H9 (cell line): Measurements from ENCODE around the gene OR2Y1. TPM values are rescaled to one million over a fixed set of nuclear protein-coding genes. Genes with fewer than 3 reads are reported as not detected.

ENCODE experiments used
- DNase-seq: peaks from one replicate; pipeline ENCODE4 v3.0.0-alpha.2; 2017
- H2AFZ ChIP-seq: one replicate; pipeline ENCODE4 v1.6.1; 2013; ENCODE audit warnings: mild to moderate bottlenecking, low read length, control low read depth, moderate library complexity
- H2AK5ac ChIP-seq: 2 replicates; pipeline ENCODE4 v1.6.1; 2013; ENCODE audit warnings: low read length, control low read depth, mixed read lengths; ENCODE audit not compliant: insufficient read length
- H2BK120ac ChIP-seq: one replicate; pipeline ENCODE4 v1.6.1; 2013; ENCODE audit warnings: low read depth, mild to moderate bottlenecking, low read length, control low read depth, inconsistent platforms; ENCODE audit not compliant: poor library complexity, severe bottlenecking
- H2BK12ac ChIP-seq: 2 replicates; pipeline ENCODE4 v1.6.1; 2013; ENCODE audit warnings: low read length, control low read depth, mixed read lengths, low read depth; ENCODE audit not compliant: insufficient read length
- H2BK15ac ChIP-seq: 2 replicates; pipeline ENCODE4 v1.6.1; 2013; ENCODE audit warnings: low read depth, low read length, control low read depth
- H2BK20ac ChIP-seq: one replicate; pipeline ENCODE4 v1.6.1; 2013; ENCODE audit warnings: low read depth, mild to moderate bottlenecking, low read length, control low read depth, inconsistent platforms; ENCODE audit not compliant: poor library complexity, severe bottlenecking
- H2BK5ac ChIP-seq: 2 replicates; pipeline ENCODE4 v1.6.1; 2013; ENCODE audit warnings: low read length, control low read depth, mixed read lengths; ENCODE audit not compliant: insufficient read length
- H3K14ac ChIP-seq: 2 replicates; pipeline ENCODE4 v1.6.1; 2013; ENCODE audit warnings: low read length, control low read depth; ENCODE audit not compliant: insufficient read depth
- H3K18ac ChIP-seq: 2 replicates; pipeline ENCODE4 v1.6.1; 2013; ENCODE audit warnings: low read depth, mild to moderate bottlenecking, mixed read lengths, low read length, control low read depth; ENCODE audit not compliant: insufficient read length
- H3K23ac ChIP-seq: 2 replicates; pipeline ENCODE4 v1.6.1; 2013; ENCODE audit warnings: low read length, control low read depth, mixed read lengths, low read depth; ENCODE audit not compliant: insufficient read length
- H3K23me2 ChIP-seq: 2 replicates; pipeline ENCODE4 v1.6.1; 2013; ENCODE audit warnings: low read depth, mild to moderate bottlenecking, mixed read lengths, low read length, control low read depth; ENCODE audit not compliant: insufficient read length, poor library complexity, severe bottlenecking
- H3K27ac ChIP-seq: 2 replicates; pipeline ENCODE4 v1.5.1; 2013; ENCODE audit warnings: low read length, control low read depth, mixed read lengths, low read depth; ENCODE audit not compliant: insufficient read length
- H3K27me3 ChIP-seq: 2 replicates; pipeline ENCODE4 v1.6.1; 2013; ENCODE audit warnings: low read length, control low read depth, inconsistent platforms; ENCODE audit not compliant: insufficient read depth
- H3K4ac ChIP-seq: 2 replicates; pipeline ENCODE4 v1.6.1; 2013; ENCODE audit warnings: low read depth, mild to moderate bottlenecking, control low read depth, inconsistent platforms, low read length, moderate library complexity
- H3K4me1 ChIP-seq: 2 replicates; pipeline ENCODE4 v1.6.1; 2013; ENCODE audit warnings: low read length, control low read depth, inconsistent platforms; ENCODE audit not compliant: insufficient read depth
- H3K4me2 ChIP-seq: 2 replicates; pipeline ENCODE4 v1.6.1; 2013; ENCODE audit warnings: low read length, control low read depth, mixed read lengths; ENCODE audit not compliant: insufficient read length, insufficient read depth
- H3K56ac ChIP-seq: 2 replicates; pipeline ENCODE4 v1.6.1; 2013; ENCODE audit warnings: low read depth, mild to moderate bottlenecking, mixed read lengths, low read length, control low read depth; ENCODE audit not compliant: insufficient read length
- H3K79me1 ChIP-seq: 2 replicates; pipeline ENCODE4 v1.6.1; 2013; ENCODE audit warnings: low read depth, mild to moderate bottlenecking, moderate library complexity, low read length, control low read depth, inconsistent platforms; ENCODE audit not compliant: insufficient read depth, poor library complexity, severe bottlenecking
- H3K79me2 ChIP-seq: 2 replicates; pipeline ENCODE4 v1.6.1; 2013; ENCODE audit warnings: low read length, control low read depth, inconsistent platforms; ENCODE audit not compliant: insufficient read depth
- H3K9ac ChIP-seq: 2 replicates; pipeline ENCODE4 v1.6.1; 2013; ENCODE audit warnings: low read length, control low read depth, mixed read lengths; ENCODE audit not compliant: insufficient read length; ENCODE audit errors: extremely low read depth
- H3K9me3 ChIP-seq: one replicate; pipeline ENCODE4 v1.6.1; 2013; ENCODE audit warnings: low read depth, low read length, inconsistent platforms; ENCODE audit not compliant: control insufficient read depth
- H3T11ph ChIP-seq: one replicate; pipeline ENCODE4 v1.6.1; 2013; ENCODE audit warnings: mild to moderate bottlenecking, low read length, control low read depth, inconsistent platforms
- H4K20me1 ChIP-seq: one replicate; pipeline ENCODE4 v1.6.1; 2013; ENCODE audit not compliant: control insufficient read depth, insufficient read length, insufficient read depth
- H4K5ac ChIP-seq: 2 replicates; pipeline ENCODE4 v1.6.1; 2013; ENCODE audit warnings: low read depth, mild to moderate bottlenecking, mixed read lengths, low read length, control low read depth; ENCODE audit not compliant: insufficient read length
- H4K8ac ChIP-seq: replicated peaks from 2 replicates; pipeline ENCODE4 v1.6.1; 2013; ENCODE audit warnings: low read length, control low read depth, mixed read lengths, low read depth; ENCODE audit not compliant: insufficient read length
- H4K91ac ChIP-seq: 2 replicates; pipeline ENCODE4 v1.6.1; 2013; ENCODE audit warnings: low read depth, mild to moderate bottlenecking, moderate library complexity, mixed read lengths, low read length, control low read depth; ENCODE audit not compliant: insufficient read length
- H3K27ac Mint-ChIP-seq, 3 experiments: 2 replicates in 2 of 3; 3 replicates in 1 of 3; pipeline ENCODE4 v1.8.0; 2020 to 2021; ENCODE audit warnings: mixed read lengths in 3 of 3, mild to moderate bottlenecking in 1 of 3, moderate library complexity in 1 of 3
- H3K27me3 Mint-ChIP-seq: 2 replicates; pipeline ENCODE4 v1.8.0; 2021; ENCODE audit warnings: low read depth, mild to moderate bottlenecking, moderate library complexity, mixed read lengths
- H3K36me3 Mint-ChIP-seq, 3 experiments: 2 replicates in 2 of 3; 3 replicates in 1 of 3; pipeline ENCODE4 v1.8.0; 2020 to 2021; ENCODE audit warnings: low read depth in 3 of 3, mixed read lengths in 3 of 3; ENCODE audit not compliant: insufficient read depth in 1 of 3
- H3K4me1 Mint-ChIP-seq, 2 experiments: 2 replicates each; pipeline ENCODE4 v1.8.0; 2020; ENCODE audit warnings: mixed read lengths in 2 of 2
- H3K4me3 Mint-ChIP-seq, 2 experiments: 2 replicates in 1 of 2; 3 replicates in 1 of 2; pipeline ENCODE4 v1.8.0; 2020 to 2021; ENCODE audit warnings: mild to moderate bottlenecking in 2 of 2, mixed read lengths in 2 of 2, moderate library complexity in 1 of 2
- H3K9me3 Mint-ChIP-seq, 2 experiments: 2 replicates in 1 of 2; 3 replicates in 1 of 2; pipeline ENCODE4 v1.8.0; 2020; ENCODE audit warnings: mild to moderate bottlenecking in 2 of 2, mixed read lengths in 2 of 2, moderate library complexity in 1 of 2
- CTCF ChIP-seq: fragments of 200-600 bp; sonication (generic); conservative IDR thresholded peaks from 3 replicates; pipeline ENCODE4 v1.8.0; 2021; ENCODE audit warnings: antibody characterized with exemption, mild to moderate bottlenecking
- WGBS: extraction: QIAGEN DNeasy Blood & Tissue Kit; methylation state at CpG from one replicate; pipeline ENCODE4 v1.1.7; 2013; ENCODE audit warnings: missing lambda C conversion rate, low lambda C conversion rate, mixed read lengths; ENCODE audit not compliant: insufficient read length; ENCODE audit errors: extremely low coverage; 5-methylcytosine and 5-hydroxymethylcytosine counted together
- total RNA-seq: library from RNA; stranded (reverse); gene quantifications from 2 replicates; pipeline ENCODE4 v1.2.1, GENCODE V29; 2021

The OR2Y1 gene
- total RNA-seq, 1 experiment from 2014 or later = not detected

- Histone ChIP-seq H3T11ph (no peak overlapping the region), H3K14ac (peak overlapping the region; percentile 66; the same call in 1 of the 2 replicates), H3K18ac (peak overlapping the region; percentile 83), H2BK12ac (no peak overlapping the region), H2AK5ac (no peak overlapping the region), H3K27me3 (no peaks in the 10 kb centered on the region), H2BK15ac (no peak overlapping the region), H4K91ac (no peak overlapping the region), H3K23me2 (no peaks in the 10 kb centered on the region), H3K4ac (no peak overlapping the region), H2AFZ (no peak overlapping the region), H2BK20ac (no peak overlapping the region), H3K4me1 (peaks cover 12% of the 10 kb centered on the region; the same call in 1 of the 2 replicates), H4K5ac (no peak overlapping the region), H4K20me1 (no peaks in the 10 kb centered on the region), H3K9ac (no peak overlapping the region), H2BK120ac (no peak overlapping the region), H3K79me1 (no peaks in the 10 kb centered on the region), H3K79me2 (no peaks in the 10 kb centered on the region), H4K8ac (no peak overlapping the region), H3K9me3 (no peaks in the 10 kb centered on the region), H3K23ac (no peak overlapping the region), H3K56ac (no peak overlapping the region), H3K27ac (peak overlapping the region; percentile 2), H2BK5ac (no peak overlapping the region), H3K4me2 (peak overlapping the region; percentile 4)
- Mint-ChIP-seq H3K36me3 (peaks cover 8 to 26% (median 26%) of the 10 kb centered on the region in 3 experiments; a peak in 6 of 7 replicates), H3K4me3 (peak overlapping the region; percentile 45 to 62; a peak in 4 of 5 replicates), H3K9me3 (peaks cover 11 to 13% of the 10 kb centered on the region in 2 experiments), H3K27ac (peak overlapping the region; percentile 95 to 97 (median 96)), H3K27me3 (peaks cover 3% of the 10 kb centered on the region; the same call in 1 of the 2 replicates), H3K4me1 (peaks cover 46 to 49% of the 10 kb centered on the region in 2 experiments)
- WGBS = no CpG with 5 or more reads among the region's 5 CpGs
- no peak for TF ChIP-seq CTCF
- peak; percentile 88 for DNase-seq
Observed at GRCh38 chr5:180785794-180786221, 46.0 kb upstream of the OR2Y1 start.
